OCI-LY3 (cell line): ENCODE results near the gene PLCL1.

ENCODE experiments used
- EZH2phosphoT487 ChIP-seq: fragments of 200-600 bp; shearing (Covaris generic); IDR thresholded peaks from 2 replicates; pipeline ENCODE4 v1.6.1; 2018; ENCODE audit warnings: antibody characterized with exemption, mixed run types, low read depth
- TF ChIP-seq, protein P1 (sequence below): fragments of 200-600, 300-600 bp; sonication (generic); IDR thresholded peaks from 2 replicates; pipeline ENCODE4 v1.5.1; 2014; ENCODE audit warnings: antibody characterized with exemption, low read length, low read depth

DNA sequence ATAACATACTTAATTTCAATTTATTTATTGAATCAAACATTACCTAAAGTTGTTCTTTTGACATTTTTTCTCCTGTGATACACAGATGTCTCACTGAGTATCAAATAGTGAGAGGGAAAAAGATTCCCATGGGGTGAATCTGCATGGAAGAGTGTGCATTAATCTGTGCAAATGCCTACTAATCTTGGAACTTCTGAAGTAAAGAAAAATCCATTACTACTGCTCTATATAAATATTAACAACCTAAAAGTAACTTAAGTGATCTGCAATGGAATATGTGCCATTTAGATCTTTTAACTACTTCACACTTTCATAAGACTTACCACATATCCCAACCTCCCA is 125.5 kb downstream of the PLCL1 start:
- TF ChIP-seq, protein P1, sequence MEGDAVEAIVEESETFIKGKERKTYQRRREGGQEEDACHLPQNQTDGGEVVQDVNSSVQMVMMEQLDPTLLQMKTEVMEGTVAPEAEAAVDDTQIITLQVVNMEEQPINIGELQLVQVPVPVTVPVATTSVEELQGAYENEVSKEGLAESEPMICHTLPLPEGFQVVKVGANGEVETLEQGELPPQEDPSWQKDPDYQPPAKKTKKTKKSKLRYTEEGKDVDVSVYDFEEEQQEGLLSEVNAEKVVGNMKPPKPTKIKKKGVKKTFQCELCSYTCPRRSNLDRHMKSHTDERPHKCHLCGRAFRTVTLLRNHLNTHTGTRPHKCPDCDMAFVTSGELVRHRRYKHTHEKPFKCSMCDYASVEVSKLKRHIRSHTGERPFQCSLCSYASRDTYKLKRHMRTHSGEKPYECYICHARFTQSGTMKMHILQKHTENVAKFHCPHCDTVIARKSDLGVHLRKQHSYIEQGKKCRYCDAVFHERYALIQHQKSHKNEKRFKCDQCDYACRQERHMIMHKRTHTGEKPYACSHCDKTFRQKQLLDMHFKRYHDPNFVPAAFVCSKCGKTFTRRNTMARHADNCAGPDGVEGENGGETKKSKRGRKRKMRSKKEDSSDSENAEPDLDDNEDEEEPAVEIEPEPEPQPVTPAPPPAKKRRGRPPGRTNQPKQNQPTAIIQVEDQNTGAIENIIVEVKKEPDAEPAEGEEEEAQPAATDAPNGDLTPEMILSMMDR: no peak
- TF ChIP-seq EZH2phosphoT487: no peak
